Duodenal mucosa (tissue), 2 donors: Measurements from ENCODE around the gene LMAN2.
A peak's percentile ranks its signal among the peaks of the same experiment; 100 is the strongest.

ENCODE experiments used
- H3K27ac ChIP-seq: one replicate; pipeline ENCODE4 v1.7.0; 2013; ENCODE audit warnings: low read depth, low read length
- H3K27me3 ChIP-seq, 2 donors: one replicate each; pipeline ENCODE4 v1.7.0; 2013; ENCODE audit warnings: low read length in 2 of 2, control low read depth in 1 of 2; ENCODE audit not compliant: insufficient read depth in 2 of 2, control insufficient read depth in 1 of 2
- H3K36me3 ChIP-seq, 2 donors: one replicate each; pipeline ENCODE4 v1.7.0; 2013; ENCODE audit warnings: low read length in 2 of 2, control low read depth in 1 of 2; ENCODE audit not compliant: insufficient read depth in 2 of 2, control insufficient read depth in 1 of 2
- H3K4me1 ChIP-seq, 2 donors: one replicate each; pipeline ENCODE4 v1.7.0; 2013; ENCODE audit warnings: low read length in 2 of 2, control low read depth in 1 of 2; ENCODE audit not compliant: insufficient read depth in 2 of 2, control insufficient read depth in 1 of 2
- H3K4me3 ChIP-seq, 2 donors: one replicate each; pipeline ENCODE4 v1.7.0; 2013; ENCODE audit warnings: low read length in 2 of 2, low read depth in 1 of 2
- H3K9ac ChIP-seq, 2 donors: one replicate each; pipeline ENCODE4 v1.7.0; 2013; ENCODE audit warnings: low read length in 2 of 2, low read depth in 1 of 2
- H3K9me3 ChIP-seq, 2 donors: one replicate each; pipeline ENCODE4 v1.7.0; 2013; ENCODE audit warnings: low read length in 2 of 2, control low read depth in 1 of 2; ENCODE audit not compliant: control insufficient read depth in 1 of 2

The LMAN2 gene

DNA sequence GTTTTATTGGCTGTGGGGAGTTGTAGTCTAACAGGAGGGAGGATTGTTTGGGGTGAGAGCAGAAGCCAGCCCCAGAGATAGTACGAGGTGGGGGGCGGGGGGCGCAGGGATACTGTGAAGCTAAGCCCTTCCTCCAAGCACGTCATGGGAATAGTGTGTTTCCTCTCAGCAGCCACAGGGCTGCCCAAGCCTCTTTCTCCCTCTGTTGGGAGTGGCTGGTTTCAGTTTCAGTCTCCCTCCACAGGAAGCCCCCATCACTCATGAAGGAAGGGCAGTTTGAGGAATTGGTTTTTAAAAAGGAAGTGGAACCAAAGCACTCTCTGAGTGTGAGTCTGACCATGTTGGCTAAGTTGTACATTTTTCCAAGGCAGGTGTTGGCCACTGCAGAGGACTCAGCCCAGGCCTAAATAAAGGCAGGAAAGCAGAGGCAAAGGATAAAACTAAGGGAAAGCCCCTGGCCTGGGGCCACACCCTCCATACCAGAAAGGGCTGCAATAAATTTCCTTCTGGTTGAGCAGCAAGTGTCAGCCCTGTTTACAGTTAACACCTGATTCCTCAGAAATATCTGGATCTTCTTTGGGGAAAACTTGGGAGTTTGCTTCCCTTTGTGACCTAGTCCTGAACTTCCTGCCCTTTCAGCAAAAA, 51.1 kb downstream of the LMAN2 start:
- peaks cover 55 to 66% of the 10 kb centered on the region in 2 donors for H3K4me1 ChIP-seq
- H3K36me3 ChIP-seq, result peaks cover 5 to 12% of the 10 kb centered on the region in 2 donors
- no peaks in the 10 kb centered on the region for H3K27me3 ChIP-seq
- no peaks in the 10 kb centered on the region for H3K9me3 ChIP-seq
- H3K4me3 ChIP-seq, result peak overlapping the region in 1 of 2 donors; percentile 34
- peak overlapping the region in 1 of 2 donors; percentile 5 for H3K9ac ChIP-seq
- H3K27ac ChIP-seq, result peak overlapping the region; percentile 58

- Histone ChIP-seq H3K4me1 (peaks cover 53 to 60% of the 10 kb centered on the region in 2 donors), H3K27ac (peak overlapping the region; percentile 45), H3K36me3 (peaks cover 12 to 13% of the 10 kb centered on the region in 2 donors), H3K27me3 (no peaks in the 10 kb centered on the region), H3K9me3 (no peaks in the 10 kb centered on the region), H3K9ac (no peak overlapping the region), H3K4me3 (no peak overlapping the region)
Measured at GRCh38 chr5:177299697-177300096, 51.8 kb downstream of the LMAN2 start.

GRCh38 chr5:177297922-177298321, 53.5 kb downstream of the LMAN2 start:
- Histone ChIP-seq H3K9ac (no peak overlapping the region), H3K4me1 (peaks cover 46 to 59% of the 10 kb centered on the region in 2 donors), H3K27me3 (no peaks in the 10 kb centered on the region), H3K4me3 (no peak overlapping the region), H3K9me3 (no peaks in the 10 kb centered on the region), H3K36me3 (peaks cover 29 to 30% of the 10 kb centered on the region in 2 donors), H3K27ac (no peak overlapping the region)

- Histone ChIP-seq H3K4me3 (no peak overlapping the region), H3K27me3 (no peaks in the 10 kb centered on the region), H3K36me3 (peaks cover 42 to 43% of the 10 kb centered on the region in 2 donors), H3K27ac (no peak overlapping the region), H3K9ac (no peak overlapping the region), H3K4me1 (peaks cover 35 to 46% of the 10 kb centered on the region in 2 donors), H3K9me3 (no peaks in the 10 kb centered on the region)
Measured at GRCh38 chr5:177296581-177296980, 54.9 kb downstream of the LMAN2 start.

- Histone ChIP-seq H3K27me3 (no peaks in the 10 kb centered on the region), H3K27ac (no peak overlapping the region), H3K4me1 (peaks cover 29 to 40% of the 10 kb centered on the region in 2 donors), H3K4me3 (no peak overlapping the region), H3K9ac (no peak overlapping the region), H3K36me3 (peaks cover 43 to 48% of the 10 kb centered on the region in 2 donors), H3K9me3 (no peaks in the 10 kb centered on the region)
Measured at GRCh38 chr5:177295924-177296323, 55.5 kb downstream of the LMAN2 start.

- H3K36me3 ChIP-seq, result peaks cover 47 to 54% of the 10 kb centered on the region in 2 donors
- no peak overlapping the region for H3K4me3 ChIP-seq
- no peaks in the 10 kb centered on the region for H3K27me3 ChIP-seq
- H3K9me3 ChIP-seq, result no peaks in the 10 kb centered on the region
- H3K9ac ChIP-seq, result no peak overlapping the region
- peaks cover 16 to 29% of the 10 kb centered on the region in 2 donors for H3K4me1 ChIP-seq
- no peak overlapping the region for H3K27ac ChIP-seq
Measured at GRCh38 chr5:177294632-177295031, 56.8 kb downstream of the LMAN2 start.

DNA sequence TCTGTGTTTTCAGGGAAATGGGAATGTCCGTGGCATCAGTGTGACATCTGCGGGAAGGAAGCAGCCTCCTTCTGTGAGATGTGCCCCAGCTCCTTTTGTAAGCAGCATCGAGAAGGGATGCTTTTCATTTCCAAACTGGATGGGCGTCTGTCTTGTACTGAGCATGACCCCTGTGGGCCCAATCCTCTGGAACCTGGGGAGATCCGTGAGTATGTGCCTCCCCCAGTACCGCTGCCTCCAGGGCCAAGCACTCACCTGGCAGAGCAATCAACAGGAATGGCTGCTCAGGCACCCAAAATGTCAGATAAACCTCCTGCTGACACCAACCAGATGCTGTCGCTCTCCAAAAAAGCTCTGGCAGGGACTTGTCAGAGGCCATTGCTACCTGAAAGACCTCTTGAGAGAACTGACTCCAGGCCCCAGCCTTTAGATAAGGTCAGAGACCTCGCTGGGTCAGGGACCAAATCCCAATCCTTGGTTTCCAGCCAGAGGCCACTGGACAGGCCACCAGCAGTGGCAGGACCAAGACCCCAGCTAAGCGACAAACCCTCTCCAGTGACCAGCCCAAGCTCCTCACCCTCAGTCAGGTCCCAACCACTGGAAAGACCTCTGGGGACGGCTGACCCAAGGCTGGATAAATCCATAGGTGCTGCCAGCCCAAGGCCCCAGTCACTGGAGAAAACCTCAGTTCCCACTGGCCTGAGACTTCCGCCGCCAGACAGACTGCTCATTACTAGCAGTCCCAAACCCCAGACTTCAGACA, 57.5 kb downstream of the LMAN2 start:
- no peaks in the 10 kb centered on the region for H3K27me3 ChIP-seq
- H3K9me3 ChIP-seq, result no peaks in the 10 kb centered on the region
- peaks cover 9 to 23% of the 10 kb centered on the region in 2 donors for H3K4me1 ChIP-seq
- H3K27ac ChIP-seq, result no peak overlapping the region
- H3K4me3 ChIP-seq, result no peak overlapping the region
- H3K36me3 ChIP-seq, result peaks cover 47 to 59% of the 10 kb centered on the region in 2 donors
- peak overlapping the region in 1 of 2 donors; percentile 27 for H3K9ac ChIP-seq

GRCh38 chr5:177291735-177292134, 59.7 kb downstream of the LMAN2 start:
- H3K27ac ChIP-seq, result no peak overlapping the region
- no peak overlapping the region for H3K9ac ChIP-seq
- no peaks in the 10 kb centered on the region for H3K27me3 ChIP-seq
- H3K4me3 ChIP-seq, result no peak overlapping the region
- H3K9me3 ChIP-seq, result no peaks in the 10 kb centered on the region
- peaks cover 8 to 14% of the 10 kb centered on the region in 2 donors for H3K4me1 ChIP-seq
- H3K36me3 ChIP-seq, result peaks cover 51 to 78% of the 10 kb centered on the region in 2 donors

DNA sequence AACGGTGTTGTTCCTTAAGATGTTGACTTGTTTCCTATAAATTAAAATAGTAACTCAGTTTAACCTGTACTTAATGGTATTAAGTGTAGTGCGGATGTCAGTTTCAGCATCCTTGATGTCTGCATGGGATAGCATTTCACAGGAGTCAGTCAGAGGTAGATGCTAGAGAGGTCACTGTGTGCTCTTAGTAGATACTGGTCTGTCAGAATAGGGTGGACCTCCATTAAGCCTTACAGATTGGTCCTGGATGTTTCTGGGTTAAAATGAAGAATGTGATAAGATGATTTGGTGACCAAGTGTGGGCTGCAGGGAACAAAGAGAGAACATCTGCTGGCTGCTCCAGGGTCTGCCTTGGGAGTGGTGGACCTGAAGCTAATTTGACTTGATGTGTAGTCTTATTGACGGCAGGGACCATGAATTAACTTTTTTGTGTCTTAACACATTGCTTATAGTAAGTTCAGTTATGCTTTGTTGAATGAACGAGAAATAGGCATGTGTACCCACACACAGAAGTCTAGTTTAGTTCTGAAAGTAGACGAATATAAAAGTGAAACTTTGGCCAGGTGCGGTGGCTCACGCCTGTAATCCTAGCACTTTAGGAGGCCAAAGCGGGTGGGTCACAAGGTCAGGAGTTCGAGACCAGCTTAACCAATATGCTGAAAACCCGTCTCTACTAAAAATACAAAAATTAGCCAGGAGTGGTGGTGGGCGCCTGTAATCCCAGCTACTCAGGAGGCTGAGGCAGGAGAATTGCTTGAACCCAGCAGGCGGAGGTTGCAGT, 60.5 kb downstream of the LMAN2 start:
- H3K9me3 ChIP-seq, result no peaks in the 10 kb centered on the region
- no peak overlapping the region for H3K9ac ChIP-seq
- H3K36me3 ChIP-seq, result peaks cover 51 to 82% of the 10 kb centered on the region in 2 donors
- H3K27ac ChIP-seq, result no peak overlapping the region
- no peaks in the 10 kb centered on the region for H3K27me3 ChIP-seq
- peaks cover 7 to 8% of the 10 kb centered on the region in 2 donors for H3K4me1 ChIP-seq
- H3K4me3 ChIP-seq, result no peak overlapping the region

DNA sequence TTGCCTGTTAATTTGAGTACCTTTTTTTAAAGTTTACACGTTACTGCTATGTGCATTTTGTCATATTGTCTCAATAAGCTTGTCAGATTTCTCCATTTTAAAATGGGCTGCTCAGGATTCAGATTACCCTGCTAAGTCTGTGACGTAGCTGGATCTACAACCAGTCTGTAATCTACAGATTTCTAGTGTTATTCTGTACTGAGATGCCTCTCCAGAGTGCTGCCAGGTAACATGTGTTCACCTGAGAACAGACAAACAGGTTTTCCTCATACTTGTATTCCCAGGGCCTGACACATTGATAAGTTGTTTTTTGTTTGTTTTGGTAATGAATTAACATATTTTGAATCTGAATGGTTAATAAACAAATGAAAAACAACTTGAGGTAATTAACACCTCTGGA, 63.3 kb downstream of the LMAN2 start:
- no peaks in the 10 kb centered on the region for H3K27me3 ChIP-seq
- no peak overlapping the region for H3K27ac ChIP-seq
- H3K4me1 ChIP-seq, result no peaks in the 10 kb centered on the region
- no peak overlapping the region for H3K4me3 ChIP-seq
- H3K9ac ChIP-seq, result no peak overlapping the region
- H3K36me3 ChIP-seq, result peaks cover 42 to 81% of the 10 kb centered on the region in 2 donors
- no peaks in the 10 kb centered on the region for H3K9me3 ChIP-seq
